K562 (cell line): ENCODE results near the gene UMODL1. TPM values are rescaled to one million over a fixed set of nuclear protein-coding genes. Genes with fewer than 3 reads are reported as not detected.

Experiments
- ATAC-seq: fragments of 200-7000 bp; cut with Tn5 transposase; 3 replicates; pipeline ENCODE4 v1.9.1; 2020; ENCODE audit warnings: moderate library complexity
- BruUV-seq: library from RNA; stranded (reverse); fragments of 400-500 nt; replicated peaks from 2 replicates; lab custom pipeline; 2021; lab: Mats Ljungman, UMichigan
- CTCF ChIA-PET: fragments of 300-600 bp; formaldehyde crosslinking; extraction: SDS; loops from one replicate; lab custom pipeline; 2021; ENCODE audit warnings: low intra/inter-chr PET ratio; lab: Yijun Ruan, JAX
- POLR2A ChIA-PET: fragments of 300-600, 350-650 bp; sonication (Branson Sonifier 250); formaldehyde crosslinking; extraction: SDS; loops from one replicate; lab custom pipeline; 2021; ENCODE audit warnings: antibody characterized with exemption, inconsistent platforms; lab: Yijun Ruan, JAX
- DNase-seq, 4 experiments: peaks; one replicate each; pipeline versions ENCODE4 v3.0.0 to v3.0.0-alpha.2; 2011 to 2018; ENCODE audit warnings: low spot score in 3 of 4, mixed read lengths in 3 of 4; ENCODE audit errors: extremely low read depth in 1 of 4
- FAIRE-seq: peaks from 2 replicates; lab custom pipeline; 2011; peaks lifted over from hg19 to GRCh38; lab: Jason Lieb, UNC
- H2AFZ ChIP-seq: 2 replicates; pipeline ENCODE4 v1.6.0; 2011; ENCODE audit warnings: low read depth, low read length, control low read depth, inconsistent platforms
- H3K27ac ChIP-seq: fragments of 200-600 bp; 3 replicates; pipeline ENCODE4 v1.8.0; 2011; ENCODE audit warnings: low read depth, mild to moderate bottlenecking, control low read depth, inconsistent platforms, low read length, moderate library complexity, mixed read lengths; ENCODE audit errors: extremely low read depth
- H3K27me3 ChIP-seq, 2 experiments: fragments of 300-600 bp in 1 of 2; 2 replicates in 1 of 2; 3 replicates in 1 of 2; pipeline versions ENCODE4 v1.6.0 to v1.8.0; 2011; ENCODE audit warnings: inconsistent platforms in 2 of 2, low read length in 2 of 2, mild to moderate bottlenecking in 1 of 2, mixed read lengths in 1 of 2, moderate library complexity in 1 of 2; ENCODE audit not compliant: control insufficient read depth in 2 of 2, insufficient read depth in 2 of 2
- H3K36me3 ChIP-seq: fragments of 300-600 bp; 3 replicates; pipeline ENCODE4 v1.8.0; 2011; ENCODE audit warnings: mild to moderate bottlenecking, low read length, inconsistent platforms; ENCODE audit not compliant: control insufficient read depth, insufficient read depth
- H3K4me1 ChIP-seq, 2 experiments: fragments of 200-600 bp in 1 of 2; replicated peaks in 1 of 2; 2 replicates in 1 of 2; 3 replicates in 1 of 2; pipeline versions ENCODE4 v1.5.1 to v1.8.0; 2011; ENCODE audit warnings: inconsistent platforms in 2 of 2, low read length in 2 of 2, mild to moderate bottlenecking in 1 of 2, mixed read lengths in 1 of 2, moderate library complexity in 1 of 2; ENCODE audit not compliant: control insufficient read depth in 2 of 2, insufficient read depth in 2 of 2
- H3K4me2 ChIP-seq: 2 replicates; pipeline ENCODE4 v1.6.1; 2011; ENCODE audit warnings: low read length, control low read depth, inconsistent platforms, mixed read lengths; ENCODE audit not compliant: insufficient read depth
- H3K4me3 ChIP-seq: fragments of 200-600 bp; sonication (generic), shearing (Covaris generic); 2 replicates; pipeline ENCODE4 v1.5.1; 2016; ENCODE audit warnings: control low read depth, inconsistent platforms
- H3K79me2 ChIP-seq: fragments of 200-600 bp; 3 replicates; pipeline ENCODE4 v1.8.0; 2011; ENCODE audit warnings: low read length, inconsistent platforms; ENCODE audit not compliant: control insufficient read depth, insufficient read depth
- H3K9ac ChIP-seq, 2 experiments: 2 replicates each; pipeline versions ENCODE4 v1.6.0 to v1.6.1; 2011; ENCODE audit warnings: low read depth in 2 of 2, low read length in 2 of 2, control low read depth in 1 of 2, inconsistent platforms in 1 of 2, mild to moderate bottlenecking in 1 of 2, mixed read lengths in 1 of 2; ENCODE audit not compliant: insufficient read depth in 1 of 2
- H3K9me1 ChIP-seq: one replicate; pipeline ENCODE4 v1.6.0; 2011; ENCODE audit warnings: inconsistent platforms, mild to moderate bottlenecking, low read length, moderate library complexity; ENCODE audit not compliant: control insufficient read depth, insufficient read depth
- H3K9me3 ChIP-seq: replicated peaks from 2 replicates; pipeline ENCODE4 v1.5.1; 2011; ENCODE audit warnings: low read depth, low read length, inconsistent platforms; ENCODE audit not compliant: control insufficient read depth, insufficient read depth
- H4K20me1 ChIP-seq: replicated peaks from 2 replicates; pipeline ENCODE4 v1.6.1; 2011; ENCODE audit warnings: low read length, inconsistent platforms, mixed read lengths; ENCODE audit not compliant: control insufficient read depth, insufficient read depth
- ARHGAP35 ChIP-seq: fragments of 450-650 bp; IDR thresholded peaks from 2 replicates; pipeline ENCODE4 v1.6.1; 2018; ENCODE audit not compliant: partially characterized antibody
- C11orf30 ChIP-seq: fragments of 450-650 bp; IDR thresholded peaks from 2 replicates; pipeline ENCODE4 v1.6.1; 2016; ENCODE audit warnings: low read depth, mild to moderate bottlenecking
- CCAR2 ChIP-seq: fragments of 200-400 bp; formaldehyde crosslinking; IDR thresholded peaks from 2 replicates; pipeline ENCODE4 v1.6.1; 2017; ENCODE audit warnings: mild to moderate bottlenecking, low read depth, low read length
- GTF2A2 ChIP-seq: IDR thresholded peaks from 2 replicates; pipeline ENCODE4 v1.6.1; 2016; ENCODE audit warnings: mild to moderate bottlenecking, missing genetic modification characterization, missing compliant biosample characterization
- HNRNPLL ChIP-seq: fragments of 200-400 bp; formaldehyde crosslinking; IDR thresholded peaks from 2 replicates; pipeline ENCODE4 v1.6.1; 2017; ENCODE audit warnings: low read length, low read depth, mild to moderate bottlenecking; ENCODE audit not compliant: poor library complexity, severe bottlenecking
- MBD2 ChIP-seq: sonication (generic); IDR thresholded peaks from 2 replicates; pipeline ENCODE4 v1.6.1; 2016; ENCODE audit warnings: low read depth, borderline replicate concordance
- NFRKB ChIP-seq: fragments of 450-650 bp; IDR thresholded peaks from 2 replicates; pipeline ENCODE4 v1.6.1; 2016; ENCODE audit warnings: low read depth
- PCBP1 ChIP-seq: fragments of 200-400 bp; formaldehyde crosslinking; IDR thresholded peaks from 2 replicates; pipeline ENCODE4 v1.6.1; 2018; ENCODE audit warnings: mild to moderate bottlenecking, low read depth, low read length; ENCODE audit not compliant: poor library complexity, severe bottlenecking
- TGIF2 ChIP-seq: sonication (generic); formaldehyde crosslinking; IDR thresholded peaks from 2 replicates; pipeline ENCODE4 v1.8.1; 2022; ENCODE audit warnings: mild to moderate bottlenecking, missing genetic modification reagents, moderate library complexity
- YBX1 ChIP-seq: fragments of 450-650 bp; IDR thresholded peaks from 2 replicates; pipeline ENCODE4 v1.7.1; 2016; ENCODE audit warnings: mild to moderate bottlenecking
- ZNF12 ChIP-seq: sonication (generic); formaldehyde crosslinking; IDR thresholded peaks from 2 replicates; pipeline ENCODE4 v1.4.0; 2020; ENCODE audit warnings: mild to moderate bottlenecking, missing genetic modification reagents
- WGBS: fragments of 100-300 bp; shearing (Covaris generic); methylation state at CpG from one replicate; pipeline ENCODE4 v1.1.6; 2016; ENCODE audit warnings: low coverage, mixed read lengths; ENCODE audit not compliant: insufficient coverage; ENCODE audit errors: missing lambda C conversion rate; 5-methylcytosine and 5-hydroxymethylcytosine counted together
- in situ Hi-C: fragments of 300-500 bp; cut with MboI; formaldehyde crosslinking; loops from 4 replicates; pipeline ENCODE4 v1.15.0; 2018; ENCODE audit warnings: inconsistent platforms, mixed read lengths
- intact Hi-C: fragments of 100-400 bp; cut with micrococcal nuclease; formaldehyde crosslinking; loops from 2 replicates; pipeline ENCODE4 v1.14.2; 2022
- polyA plus RNA-seq, 8 experiments: library from polyadenylated mRNA; depleted of rRNA in 4 of 8; stranded (reverse) in 5 of 8; unstranded in 3 of 8; fragments of >200 nt; fragmentation: Nextera tagmentation in 2 of 8; fragmentation: Illumina TruSeq in 1 of 8; extraction: Ambion mirVana in 2 of 8; extraction: Trizol in 1 of 8; gene quantifications; 2 replicates each; pipeline versions ENCODE4 v1.2.1 to v1.2.3, GENCODE V29; 2011 to 2014; ENCODE audit warnings: inconsistent platforms in 1 of 8, missing spikeins in 1 of 8
- total RNA-seq, 7 experiments: library from RNA; depleted of rRNA in 6 of 7; stranded (reverse); fragments of >200 nt in 6 of 7; fragmentation: Illumina TruSeq in 2 of 7; extraction: Trizol in 2 of 7; gene quantifications; 2 replicates each; pipeline versions ENCODE4 v1.2.1 to v1.2.3, GENCODE V29; 2011 to 2021; ENCODE audit warnings: low replicate concordance in 1 of 7
- TF ChIP-seq, protein P1 (sequence below): sonication (generic); formaldehyde crosslinking; IDR thresholded peaks from 2 replicates; pipeline ENCODE4 v1.8.0; 2023; ENCODE audit warnings: missing genetic modification reagents, mild to moderate bottlenecking, borderline replicate concordance
- TF ChIP-seq, protein P2 (sequence below): fragments of 450-650 bp; IDR thresholded peaks from 2 replicates; pipeline ENCODE4 v1.6.1; 2018; ENCODE audit not compliant: partially characterized antibody

UMODL1 gene
- total and polyA plus RNA-seq, 9 of the 15 experiments (the other 6 are each of a cell fraction or from before 2014, with no cell fraction given), result not detected

DNA sequence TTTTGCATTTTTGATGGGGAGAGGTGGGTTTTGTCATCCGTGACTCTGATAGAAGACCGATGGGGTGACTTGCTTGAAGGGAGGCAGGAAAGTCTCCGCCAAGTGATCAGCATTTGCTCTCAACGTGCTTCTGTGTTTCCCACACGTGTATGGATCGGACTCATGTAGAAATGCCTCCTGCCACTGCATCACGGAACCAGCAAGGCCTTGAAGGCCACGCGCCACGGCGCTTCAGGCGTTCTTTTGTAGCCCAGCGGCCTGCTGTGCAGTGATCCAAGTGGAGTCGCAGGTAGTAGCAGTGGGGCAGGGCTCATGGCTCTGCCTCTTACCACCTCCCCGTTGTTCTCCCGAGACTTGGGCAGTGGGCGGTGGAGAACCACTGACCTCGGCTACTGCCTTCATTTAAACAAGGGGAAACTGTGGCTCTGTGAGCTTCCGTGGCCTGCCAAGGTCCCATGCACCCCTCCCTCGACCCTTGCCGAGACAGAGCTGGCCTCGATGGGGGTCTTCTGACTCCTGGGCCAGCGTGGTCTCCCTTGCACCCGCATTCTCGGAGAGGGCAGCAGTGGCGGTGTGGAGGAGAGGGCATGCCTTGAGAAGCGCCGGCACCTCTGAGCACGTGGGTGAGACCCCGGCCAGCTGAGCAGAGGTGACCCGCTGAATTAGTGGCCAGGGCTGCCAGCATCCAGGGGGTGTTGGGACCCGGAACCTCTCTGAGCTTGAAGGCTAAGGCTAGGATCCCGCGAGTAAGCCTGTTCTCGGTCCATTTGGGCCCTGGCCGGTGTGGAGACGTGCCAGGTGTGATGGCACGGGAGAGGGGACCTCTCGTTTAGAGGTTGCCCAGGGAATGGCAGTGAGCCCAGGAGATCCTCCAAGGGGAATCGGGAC, 101.7 kb downstream of the UMODL1 start:
- POLR2A ChIA-PET, result no interaction called here
- in situ Hi-C loops, result no loop called here
- no peak for DNase-seq
- no peak for TF ChIP-seq HNRNPLL
- no peak for TF ChIP-seq TGIF2 (CRISPR knock-in tag)
- no peak for TF ChIP-seq NFRKB
- TF ChIP-seq MBD2, result no peak
- no peak for TF ChIP-seq GTF2A2 (tag)
- no peak for TF ChIP-seq PCBP1
- no peak for TF ChIP-seq C11orf30
- no peak for TF ChIP-seq YBX1
- TF ChIP-seq, protein P1, sequence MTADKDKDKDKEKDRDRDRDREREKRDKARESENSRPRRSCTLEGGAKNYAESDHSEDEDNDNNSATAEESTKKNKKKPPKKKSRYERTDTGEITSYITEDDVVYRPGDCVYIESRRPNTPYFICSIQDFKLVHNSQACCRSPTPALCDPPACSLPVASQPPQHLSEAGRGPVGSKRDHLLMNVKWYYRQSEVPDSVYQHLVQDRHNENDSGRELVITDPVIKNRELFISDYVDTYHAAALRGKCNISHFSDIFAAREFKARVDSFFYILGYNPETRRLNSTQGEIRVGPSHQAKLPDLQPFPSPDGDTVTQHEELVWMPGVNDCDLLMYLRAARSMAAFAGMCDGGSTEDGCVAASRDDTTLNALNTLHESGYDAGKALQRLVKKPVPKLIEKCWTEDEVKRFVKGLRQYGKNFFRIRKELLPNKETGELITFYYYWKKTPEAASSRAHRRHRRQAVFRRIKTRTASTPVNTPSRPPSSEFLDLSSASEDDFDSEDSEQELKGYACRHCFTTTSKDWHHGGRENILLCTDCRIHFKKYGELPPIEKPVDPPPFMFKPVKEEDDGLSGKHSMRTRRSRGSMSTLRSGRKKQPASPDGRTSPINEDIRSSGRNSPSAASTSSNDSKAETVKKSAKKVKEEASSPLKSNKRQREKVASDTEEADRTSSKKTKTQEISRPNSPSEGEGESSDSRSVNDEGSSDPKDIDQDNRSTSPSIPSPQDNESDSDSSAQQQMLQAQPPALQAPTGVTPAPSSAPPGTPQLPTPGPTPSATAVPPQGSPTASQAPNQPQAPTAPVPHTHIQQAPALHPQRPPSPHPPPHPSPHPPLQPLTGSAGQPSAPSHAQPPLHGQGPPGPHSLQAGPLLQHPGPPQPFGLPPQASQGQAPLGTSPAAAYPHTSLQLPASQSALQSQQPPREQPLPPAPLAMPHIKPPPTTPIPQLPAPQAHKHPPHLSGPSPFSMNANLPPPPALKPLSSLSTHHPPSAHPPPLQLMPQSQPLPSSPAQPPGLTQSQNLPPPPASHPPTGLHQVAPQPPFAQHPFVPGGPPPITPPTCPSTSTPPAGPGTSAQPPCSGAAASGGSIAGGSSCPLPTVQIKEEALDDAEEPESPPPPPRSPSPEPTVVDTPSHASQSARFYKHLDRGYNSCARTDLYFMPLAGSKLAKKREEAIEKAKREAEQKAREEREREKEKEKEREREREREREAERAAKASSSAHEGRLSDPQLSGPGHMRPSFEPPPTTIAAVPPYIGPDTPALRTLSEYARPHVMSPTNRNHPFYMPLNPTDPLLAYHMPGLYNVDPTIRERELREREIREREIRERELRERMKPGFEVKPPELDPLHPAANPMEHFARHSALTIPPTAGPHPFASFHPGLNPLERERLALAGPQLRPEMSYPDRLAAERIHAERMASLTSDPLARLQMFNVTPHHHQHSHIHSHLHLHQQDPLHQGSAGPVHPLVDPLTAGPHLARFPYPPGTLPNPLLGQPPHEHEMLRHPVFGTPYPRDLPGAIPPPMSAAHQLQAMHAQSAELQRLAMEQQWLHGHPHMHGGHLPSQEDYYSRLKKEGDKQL (CRISPR knock-in tag), result no peak
- no peak for TF ChIP-seq CCAR2
- TF ChIP-seq ZNF12 (CRISPR knock-in tag), result no peak
- no peak for TF ChIP-seq ARHGAP35
- TF ChIP-seq, protein P2, sequence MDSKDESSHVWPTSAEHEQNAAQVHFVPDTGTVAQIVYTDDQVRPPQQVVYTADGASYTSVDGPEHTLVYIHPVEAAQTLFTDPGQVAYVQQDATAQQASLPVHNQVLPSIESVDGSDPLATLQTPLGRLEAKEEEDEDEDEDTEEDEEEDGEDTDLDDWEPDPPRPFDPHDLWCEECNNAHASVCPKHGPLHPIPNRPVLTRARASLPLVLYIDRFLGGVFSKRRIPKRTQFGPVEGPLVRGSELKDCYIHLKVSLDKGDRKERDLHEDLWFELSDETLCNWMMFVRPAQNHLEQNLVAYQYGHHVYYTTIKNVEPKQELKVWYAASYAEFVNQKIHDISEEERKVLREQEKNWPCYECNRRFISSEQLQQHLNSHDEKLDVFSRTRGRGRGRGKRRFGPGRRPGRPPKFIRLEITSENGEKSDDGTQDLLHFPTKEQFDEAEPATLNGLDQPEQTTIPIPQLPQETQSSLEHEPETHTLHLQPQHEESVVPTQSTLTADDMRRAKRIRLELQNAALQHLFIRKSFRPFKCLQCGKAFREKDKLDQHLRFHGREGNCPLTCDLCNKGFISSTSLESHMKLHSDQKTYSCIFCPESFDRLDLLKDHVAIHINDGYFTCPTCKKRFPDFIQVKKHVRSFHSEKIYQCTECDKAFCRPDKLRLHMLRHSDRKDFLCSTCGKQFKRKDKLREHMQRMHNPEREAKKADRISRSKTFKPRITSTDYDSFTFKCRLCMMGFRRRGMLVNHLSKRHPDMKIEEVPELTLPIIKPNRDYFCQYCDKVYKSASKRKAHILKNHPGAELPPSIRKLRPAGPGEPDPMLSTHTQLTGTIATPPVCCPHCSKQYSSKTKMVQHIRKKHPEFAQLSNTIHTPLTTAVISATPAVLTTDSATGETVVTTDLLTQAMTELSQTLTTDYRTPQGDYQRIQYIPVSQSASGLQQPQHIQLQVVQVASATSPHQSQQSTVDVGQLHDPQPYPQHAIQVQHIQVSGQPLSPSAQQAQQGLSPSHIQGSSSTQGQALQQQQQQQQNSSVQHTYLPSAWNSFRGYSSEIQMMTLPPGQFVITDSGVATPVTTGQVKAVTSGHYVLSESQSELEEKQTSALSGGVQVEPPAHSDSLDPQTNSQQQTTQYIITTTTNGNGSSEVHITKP, result no peak

More for the DNA sequence above, 101.7 kb downstream of the UMODL1 start:
- no peak for ATAC-seq
- Histone ChIP-seq H3K79me2 (no peaks in the 10 kb centered on the region), H3K27me3 (peaks cover 23 to 34% of the 10 kb centered on the region in 2 experiments; a peak in 4 of 5 replicates), H3K9me3 (no peaks in the 10 kb centered on the region), H3K36me3 (no peaks in the 10 kb centered on the region), H3K4me1 (no peaks in the 10 kb centered on the region), H3K4me2 (no peak overlapping the region), H2AFZ (no peak overlapping the region), H3K4me3 (no peak overlapping the region), H3K27ac (no peak overlapping the region), H3K9ac (no peak overlapping the region), H4K20me1 (no peaks in the 10 kb centered on the region), H3K9me1 (no peaks in the 10 kb centered on the region)
- CTCF ChIA-PET, result no interaction called here
- FAIRE-seq, result no peak
- intact Hi-C loops, result no loop called here
- BruUV-seq, result no TSS peak
- 4% methylated on average over 39 of the region's 40 CpGs for WGBS
